Adrenal gland (tissue), 5 donors: ENCODE data around the gene UNK.

ENCODE experiments used
- CTCF ChIP-seq, 6 experiments: fragments of 450-650 bp in 4 of 6; fragments of 200-600 bp in 2 of 6; sonication (generic) in 1 of 6; IDR thresholded peaks; 1 replicate in 5 of 6; 2 replicates in 1 of 6; pipeline versions ENCODE4 v1.5.1 to v1.8.0; 2016 to 2021; ENCODE audit warnings: antibody characterized with exemption in 6 of 6, mild to moderate bottlenecking in 2 of 6, moderate library complexity in 1 of 6
- POLR2A ChIP-seq, 2 donors: fragments of 450-650 bp; IDR thresholded peaks; one replicate each; pipeline ENCODE4 v1.6.1; 2017; ENCODE audit warnings: antibody characterized with exemption in 2 of 2, mild to moderate bottlenecking in 2 of 2, moderate library complexity in 1 of 2
- donor health status: DM: no; HTN: no; CAD: no.

GRCh38 chr17:75765981-75766380 lies 18.6 kb upstream of the UNK start:
- no peak for TF ChIP-seq CTCF (IDR thresholded peaks at IDR 0.05)
- no peak for TF ChIP-seq POLR2A (IDR thresholded peaks at IDR 0.05)
